WTC11 (cell line): ENCODE data around the gene FAM181A.

ENCODE experiments used
- FOXJ3 ChIP-seq: sonication (generic); formaldehyde crosslinking; IDR thresholded peaks from 2 replicates; pipeline ENCODE4 v1.9.0; 2021; ENCODE audit warnings: missing genetic modification reagents, mild to moderate bottlenecking, borderline replicate concordance
- FOXK1 ChIP-seq: sonication (generic); formaldehyde crosslinking; IDR thresholded peaks from 2 replicates; pipeline ENCODE4 v1.8.0; 2022; ENCODE audit warnings: mild to moderate bottlenecking, moderate library complexity, missing genetic modification reagents
- FOXP1 ChIP-seq: sonication (generic); formaldehyde crosslinking; IDR thresholded peaks from 2 replicates; pipeline ENCODE4 v1.8.0; 2022; ENCODE audit warnings: missing genetic modification reagents, mild to moderate bottlenecking, moderate library complexity, borderline replicate concordance
- MAX ChIP-seq: sonication (generic); formaldehyde crosslinking; IDR thresholded peaks from 2 replicates; pipeline ENCODE4 v1.8.0; 2022; ENCODE audit warnings: mild to moderate bottlenecking, missing genetic modification reagents
- PRRX2 ChIP-seq: fragments of 250-450 bp; sonication (Bioruptor Pico); IDR thresholded peaks from 2 replicates; pipeline ENCODE4 v1.8.0; 2021; ENCODE audit warnings: mild to moderate bottlenecking
- TEAD1 ChIP-seq: sonication (generic); formaldehyde crosslinking; IDR thresholded peaks from 2 replicates; pipeline ENCODE4 v1.8.0; 2022; ENCODE audit warnings: mild to moderate bottlenecking, missing genetic modification reagents
- ZNF396 ChIP-seq: fragments of 250-450 bp; sonication (Bioruptor Pico); IDR thresholded peaks from 2 replicates; pipeline ENCODE4 v1.8.0; 2021; ENCODE audit warnings: mild to moderate bottlenecking, moderate library complexity, borderline replicate concordance
- TF ChIP-seq, protein P1 (sequence below): fragments of 200-600 bp; IDR thresholded peaks from 2 replicates; pipeline ENCODE4 v1.8.0; 2022; ENCODE audit warnings: antibody characterized with exemption
- TF ChIP-seq, protein P2 (sequence below): sonication (generic); formaldehyde crosslinking; conservative IDR thresholded peaks from 2 replicates; pipeline ENCODE4 v1.8.1; 2023; ENCODE audit warnings: mild to moderate bottlenecking, low read depth, missing genetic modification reagents, moderate library complexity
- TF ChIP-seq, protein P3 (sequence below): sonication (generic); formaldehyde crosslinking; IDR thresholded peaks from 2 replicates; pipeline ENCODE4 v1.8.0; 2023; ENCODE audit warnings: missing genetic modification reagents
- TF ChIP-seq, protein P4 (sequence below): sonication (generic); formaldehyde crosslinking; conservative IDR thresholded peaks from 2 replicates; pipeline ENCODE4 v1.8.1; 2022; ENCODE audit warnings: mild to moderate bottlenecking, missing genetic modification reagents

DNA sequence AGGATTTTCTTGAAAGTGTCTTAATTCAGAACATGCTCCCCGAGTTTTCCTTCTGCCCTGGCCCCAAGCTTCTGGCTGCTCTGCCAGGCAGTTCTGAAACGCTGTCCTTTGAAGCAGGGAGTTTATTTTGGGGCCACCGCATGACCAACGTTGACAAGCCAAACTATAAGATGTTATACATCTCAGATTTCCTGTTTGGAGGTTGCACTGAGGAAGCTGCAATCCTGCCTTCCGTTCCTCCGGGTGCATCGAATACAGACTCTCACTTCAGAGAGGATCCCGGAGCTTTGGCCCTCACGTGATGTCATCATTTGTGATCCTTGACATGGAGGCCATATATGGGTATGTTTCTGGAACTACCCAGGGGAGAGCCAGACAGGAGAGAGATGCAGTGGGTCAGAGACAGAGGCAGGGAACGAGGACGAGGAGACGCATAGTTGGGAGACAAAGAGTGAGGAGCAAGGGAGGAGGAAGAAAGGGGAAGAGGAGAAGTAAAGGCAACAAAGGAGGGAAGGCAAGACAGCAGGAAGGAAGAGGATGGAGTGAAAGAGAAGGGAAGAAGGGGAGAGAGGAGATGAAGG, 49.4 kb downstream of the FAM181A start, which contains the start of gene ASB2:
- TF ChIP-seq, protein P1, sequence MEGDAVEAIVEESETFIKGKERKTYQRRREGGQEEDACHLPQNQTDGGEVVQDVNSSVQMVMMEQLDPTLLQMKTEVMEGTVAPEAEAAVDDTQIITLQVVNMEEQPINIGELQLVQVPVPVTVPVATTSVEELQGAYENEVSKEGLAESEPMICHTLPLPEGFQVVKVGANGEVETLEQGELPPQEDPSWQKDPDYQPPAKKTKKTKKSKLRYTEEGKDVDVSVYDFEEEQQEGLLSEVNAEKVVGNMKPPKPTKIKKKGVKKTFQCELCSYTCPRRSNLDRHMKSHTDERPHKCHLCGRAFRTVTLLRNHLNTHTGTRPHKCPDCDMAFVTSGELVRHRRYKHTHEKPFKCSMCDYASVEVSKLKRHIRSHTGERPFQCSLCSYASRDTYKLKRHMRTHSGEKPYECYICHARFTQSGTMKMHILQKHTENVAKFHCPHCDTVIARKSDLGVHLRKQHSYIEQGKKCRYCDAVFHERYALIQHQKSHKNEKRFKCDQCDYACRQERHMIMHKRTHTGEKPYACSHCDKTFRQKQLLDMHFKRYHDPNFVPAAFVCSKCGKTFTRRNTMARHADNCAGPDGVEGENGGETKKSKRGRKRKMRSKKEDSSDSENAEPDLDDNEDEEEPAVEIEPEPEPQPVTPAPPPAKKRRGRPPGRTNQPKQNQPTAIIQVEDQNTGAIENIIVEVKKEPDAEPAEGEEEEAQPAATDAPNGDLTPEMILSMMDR: no peak
- TF ChIP-seq TEAD1 (CRISPR knock-in tag) (no peak), MAX (no peak), PRRX2 (no peak), FOXJ3 (CRISPR knock-in tag) (no peak), FOXK1 (CRISPR knock-in tag) (no peak), FOXP1 (CRISPR knock-in tag) (no peak), ZNF396 (CRISPR knock-in tag) (no peak)
- TF ChIP-seq, protein P2, sequence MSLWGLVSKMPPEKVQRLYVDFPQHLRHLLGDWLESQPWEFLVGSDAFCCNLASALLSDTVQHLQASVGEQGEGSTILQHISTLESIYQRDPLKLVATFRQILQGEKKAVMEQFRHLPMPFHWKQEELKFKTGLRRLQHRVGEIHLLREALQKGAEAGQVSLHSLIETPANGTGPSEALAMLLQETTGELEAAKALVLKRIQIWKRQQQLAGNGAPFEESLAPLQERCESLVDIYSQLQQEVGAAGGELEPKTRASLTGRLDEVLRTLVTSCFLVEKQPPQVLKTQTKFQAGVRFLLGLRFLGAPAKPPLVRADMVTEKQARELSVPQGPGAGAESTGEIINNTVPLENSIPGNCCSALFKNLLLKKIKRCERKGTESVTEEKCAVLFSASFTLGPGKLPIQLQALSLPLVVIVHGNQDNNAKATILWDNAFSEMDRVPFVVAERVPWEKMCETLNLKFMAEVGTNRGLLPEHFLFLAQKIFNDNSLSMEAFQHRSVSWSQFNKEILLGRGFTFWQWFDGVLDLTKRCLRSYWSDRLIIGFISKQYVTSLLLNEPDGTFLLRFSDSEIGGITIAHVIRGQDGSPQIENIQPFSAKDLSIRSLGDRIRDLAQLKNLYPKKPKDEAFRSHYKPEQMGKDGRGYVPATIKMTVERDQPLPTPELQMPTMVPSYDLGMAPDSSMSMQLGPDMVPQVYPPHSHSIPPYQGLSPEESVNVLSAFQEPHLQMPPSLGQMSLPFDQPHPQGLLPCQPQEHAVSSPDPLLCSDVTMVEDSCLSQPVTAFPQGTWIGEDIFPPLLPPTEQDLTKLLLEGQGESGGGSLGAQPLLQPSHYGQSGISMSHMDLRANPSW: no peak
- TF ChIP-seq, protein P3, sequence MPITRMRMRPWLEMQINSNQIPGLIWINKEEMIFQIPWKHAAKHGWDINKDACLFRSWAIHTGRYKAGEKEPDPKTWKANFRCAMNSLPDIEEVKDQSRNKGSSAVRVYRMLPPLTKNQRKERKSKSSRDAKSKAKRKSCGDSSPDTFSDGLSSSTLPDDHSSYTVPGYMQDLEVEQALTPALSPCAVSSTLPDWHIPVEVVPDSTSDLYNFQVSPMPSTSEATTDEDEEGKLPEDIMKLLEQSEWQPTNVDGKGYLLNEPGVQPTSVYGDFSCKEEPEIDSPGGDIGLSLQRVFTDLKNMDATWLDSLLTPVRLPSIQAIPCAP (CRISPR knock-in tag): no peak
- TF ChIP-seq, protein P4, sequence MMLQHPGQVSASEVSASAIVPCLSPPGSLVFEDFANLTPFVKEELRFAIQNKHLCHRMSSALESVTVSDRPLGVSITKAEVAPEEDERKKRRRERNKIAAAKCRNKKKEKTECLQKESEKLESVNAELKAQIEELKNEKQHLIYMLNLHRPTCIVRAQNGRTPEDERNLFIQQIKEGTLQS (CRISPR knock-in tag): no peak
